GM08714 (cell line): ENCODE measurements around the gene SSH2.

ENCODE experiments used
- H3K4me3 ChIP-seq: fragments of 200-500 bp; sonication (Bioruptor generic); 2 replicates; pipeline ENCODE4 v1.5.1; 2014; ENCODE audit warnings: mild to moderate bottlenecking, low read length, inconsistent platforms
- ZNF274 ChIP-seq: IDR thresholded peaks from 2 replicates; pipeline ENCODE4 v1.6.1; 2012; ENCODE audit warnings: mild to moderate bottlenecking, low read depth, low read length

The SSH2 gene

GRCh38 chr17:29593591-29594518 lies 336.2 kb downstream of the SSH2 start:
- peak overlapping the region; percentile 56; the same call in 1 of the 2 replicates for H3K4me3 ChIP-seq
- no peak for TF ChIP-seq ZNF274

GRCh38 chr17:29592850-29593551 lies 337.0 kb downstream of the SSH2 start, which contains the start of gene ANKRD13B:
Gene ANKRD13B, plus strand, starts transcription at chr17:29593132. Its CDS starts 490 bp downstream, at chr17:29593622.
- no peak for TF ChIP-seq ZNF274
- H3K4me3 ChIP-seq, result peak within 1 kb of the TSS; percentile 64; the same call in 1 of the 2 replicates

GRCh38 chr17:29591737-29592608 lies 338.1 kb downstream of the SSH2 start:
- no peak overlapping the region for H3K4me3 ChIP-seq
- TF ChIP-seq ZNF274, result no peak

- no peak overlapping the region for H3K4me3 ChIP-seq
- no peak for TF ChIP-seq ZNF274
These were observed 338.8 kb downstream of the SSH2 start for GRCh38 chr17:29591146-29591736.

GRCh38 chr17:29590411-29591145 lies 339.4 kb downstream of the SSH2 start:
- no peak overlapping the region; the same call in 1 of the 2 replicates for H3K4me3 ChIP-seq
- no peak for TF ChIP-seq ZNF274

- TF ChIP-seq ZNF274, result no peak
- H3K4me3 ChIP-seq, result peak within 1 kb of the TSS; percentile 61
These were observed 340.3 kb downstream of the SSH2 start, which contains the start of gene GIT1 for GRCh38 chr17:29589524-29590410. Gene GIT1, minus strand, starts transcription at chr17:29589648. Its CDS starts 270 bp downstream, at chr17:29589378.

- peak overlapping the region; percentile 61 for H3K4me3 ChIP-seq
- TF ChIP-seq ZNF274, result no peak
These were observed 341.2 kb downstream of the SSH2 start for GRCh38 chr17:29588562-29589411.

GRCh38 chr17:29588017-29588561 lies 341.9 kb downstream of the SSH2 start:
- H3K4me3 ChIP-seq, result peak overlapping the region; percentile 61
- no peak for TF ChIP-seq ZNF274

- no peak for TF ChIP-seq ZNF274
- H3K4me3 ChIP-seq, result no peak overlapping the region
These were observed 342.4 kb downstream of the SSH2 start for GRCh38 chr17:29587591-29587990.

- H3K4me3 ChIP-seq, result no peak overlapping the region
- TF ChIP-seq ZNF274, result no peak
These were observed 343.2 kb downstream of the SSH2 start for GRCh38 chr17:29586676-29587469.
